Bone marrow (tissue), 2 donors: ENCODE results near the gene PCDH12.

Source experiments
- DNase-seq, 2 donors: peaks; one replicate each; lab custom pipeline; 2025; lab: John Stamatoyannopoulos, UW

Gene PCDH12

GRCh38 chr5:141958113-141958512, at the start of gene PCDH12:
Gene PCDH12, minus strand, starts transcription at chr5:141958202. Its CDS starts 351 bp downstream, at chr5:141957851.
- DNase-seq, result peak in 1 of 2 donors; percentile 25

GRCh38 chr5:142007237-142007544, 49.2 kb upstream of the PCDH12 start:
- no peak for DNase-seq

GRCh38 chr5:142006363-142007236, 48.6 kb upstream of the PCDH12 start:
- peak in 1 of 2 donors; percentile 28 for DNase-seq

GRCh38 chr5:142003266-142003800, 45.3 kb upstream of the PCDH12 start:
- DNase-seq, result no peak

GRCh38 chr5:142000704-142001484, 42.9 kb upstream of the PCDH12 start:
- DNase-seq, result peak in 1 of 2 donors; percentile 3

GRCh38 chr5:142000173-142000572, 42.2 kb upstream of the PCDH12 start:
- no peak for DNase-seq

- DNase-seq, result no peak
Observed at GRCh38 chr5:141997358-141997960, 39.5 kb upstream of the PCDH12 start.

GRCh38 chr5:141995656-141996055, 37.7 kb upstream of the PCDH12 start:
- DNase-seq, result no peak

- DNase-seq, result no peak
Observed at GRCh38 chr5:141994511-141995136, 36.6 kb upstream of the PCDH12 start.

GRCh38 chr5:141992349-141992963, 34.5 kb upstream of the PCDH12 start:
- peak in 1 of 2 donors; percentile 63 for DNase-seq

- DNase-seq, result no peak
Observed at GRCh38 chr5:141989720-141990119, 31.7 kb upstream of the PCDH12 start.

GRCh38 chr5:141986072-141986471, 28.1 kb upstream of the PCDH12 start:
- no peak for DNase-seq

- no peak for DNase-seq
Observed at GRCh38 chr5:141982626-141983025, 24.6 kb upstream of the PCDH12 start.

- DNase-seq, result no peak
Observed at GRCh38 chr5:141978389-141978788, 20.4 kb upstream of the PCDH12 start.

GRCh38 chr5:141976176-141976575, 18.2 kb upstream of the PCDH12 start:
- no peak for DNase-seq

GRCh38 chr5:141973871-141974595, 16.0 kb upstream of the PCDH12 start:
- DNase-seq, result no peak

GRCh38 chr5:141969783-141970771, 12.1 kb upstream of the PCDH12 start:
- peak in 1 of 2 donors; percentile 35 for DNase-seq

GRCh38 chr5:141968914-141969608, 11.1 kb upstream of the PCDH12 start, which contains the start of gene RNF14:
Gene RNF14, plus strand, starts transcription at chr5:141969105. Its CDS starts 4,484 bp downstream, at chr5:141973589.
- DNase-seq, result peak; percentile 83 to 93

- no peak for DNase-seq
Observed at GRCh38 chr5:141966963-141967333, 8.9 kb upstream of the PCDH12 start.
